Activated CD8-positive, alpha-beta memory T cell treated with anti-CD3 and anti-CD28 coated beads, Interleukin-2, amount 10 ng/mL, durations not matched to agents 7 days and 5 days (primary cell): ENCODE measurements around the gene CSDE1. TPM values are rescaled to one million over a fixed set of nuclear protein-coding genes. Genes with fewer than 3 reads are reported as not detected.

ENCODE experiments used
- ATAC-seq: fragments of 150-1000 bp; cut with Tn5 transposase; one replicate; pipeline ENCODE4 v1.10.0; 2021; ENCODE audit warnings: moderate library complexity
- CTCF ChIA-PET: fragments of 350-600 bp; sonication (Branson Sonifier 250); formaldehyde crosslinking; loops from one replicate; lab custom pipeline; 2021; ENCODE audit warnings: antibody characterized with exemption; lab: Charles Lee
- DNase-seq: peaks from one replicate; pipeline ENCODE4 v3.0.0-alpha.2; 2020
- H3K27ac Mint-ChIP-seq: one replicate; pipeline ENCODE4 v1.8.0; 2021; ENCODE audit warnings: mild to moderate bottlenecking, mixed read lengths
- H3K27me3 Mint-ChIP-seq: one replicate; pipeline ENCODE4 v1.8.0; 2021; ENCODE audit warnings: mixed read lengths
- H3K36me3 Mint-ChIP-seq: one replicate; pipeline ENCODE4 v1.8.0; 2021; ENCODE audit warnings: mild to moderate bottlenecking, mixed read lengths
- H3K4me1 Mint-ChIP-seq: one replicate; pipeline ENCODE4 v1.8.0; 2021; ENCODE audit warnings: mixed read lengths
- H3K4me3 Mint-ChIP-seq: one replicate; pipeline ENCODE4 v1.8.0; 2021; ENCODE audit warnings: mild to moderate bottlenecking, moderate library complexity, mixed read lengths
- H3K9me3 Mint-ChIP-seq: one replicate; pipeline ENCODE4 v1.8.0; 2022; ENCODE audit warnings: low read depth, mixed read lengths
- total RNA-seq, 2 experiments: library from RNA; stranded (reverse); gene quantifications; one replicate each; pipeline ENCODE4 v1.2.3, GENCODE V29; 2021

CSDE1 gene
- total RNA-seq, 2 experiments from 2014 or later, result 331 to 410 TPM

DNA sequence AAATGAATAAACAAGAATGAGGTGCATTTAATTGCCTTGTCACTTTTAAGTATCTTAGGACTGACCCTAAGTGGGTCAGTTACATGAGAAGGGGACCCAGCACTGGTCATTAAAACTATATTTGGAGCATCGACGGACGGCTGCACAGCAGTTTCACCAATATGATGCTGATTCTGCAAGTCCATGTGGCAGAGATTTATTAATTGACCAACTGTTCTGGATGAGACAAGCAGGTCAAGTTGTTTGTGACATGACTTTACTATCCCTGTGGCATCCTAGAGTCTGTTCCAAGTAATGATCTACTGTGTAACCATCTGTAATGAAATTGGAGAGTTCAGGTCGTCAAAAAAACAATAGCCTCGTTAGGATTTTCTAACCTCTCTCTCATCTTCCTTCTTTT lies 71.9 kb downstream of the CSDE1 start:
- peaks cover 47% of the 10 kb centered on the region for H3K27me3 Mint-ChIP-seq

GRCh38 chr1:114677691-114678090 lies 80.1 kb downstream of the CSDE1 start:
- Mint-ChIP-seq H3K36me3 (no peaks in the 10 kb centered on the region), H3K4me3 (no peak overlapping the region), H3K9me3 (no peaks in the 10 kb centered on the region), H3K27me3 (peaks cover 55% of the 10 kb centered on the region), H3K4me1 (no peaks in the 10 kb centered on the region), H3K27ac (no peak overlapping the region)
- ATAC-seq (no peak), DNase-seq (no peak)
- CTCF ChIA-PET, result no interaction called here

More for the DNA sequence above, 71.9 kb downstream of the CSDE1 start:
- Mint-ChIP-seq H3K36me3 (no peaks in the 10 kb centered on the region), H3K4me3 (no peak overlapping the region), H3K27ac (no peak overlapping the region), H3K4me1 (no peaks in the 10 kb centered on the region), H3K9me3 (no peaks in the 10 kb centered on the region)
- CTCF ChIA-PET, result no interaction called here
- ATAC-seq (no peak), DNase-seq (no peak)

DNA sequence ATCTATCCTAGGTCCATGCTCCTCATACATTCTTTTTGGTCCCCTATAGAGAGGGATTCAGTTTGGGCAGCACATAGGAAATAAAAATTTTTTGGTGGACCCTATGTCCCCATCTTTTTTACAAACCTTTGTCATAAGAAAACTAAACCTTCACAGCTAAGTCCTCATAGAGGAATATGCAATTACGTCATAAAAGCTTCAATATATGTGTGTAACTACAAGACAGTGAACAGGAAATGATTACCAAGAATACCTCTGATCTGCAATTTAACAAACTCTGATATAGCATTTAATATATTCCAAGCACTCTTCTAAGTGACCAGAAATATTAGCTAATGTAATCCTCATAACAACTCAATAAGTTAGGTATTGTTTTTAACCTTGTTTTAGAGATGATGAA lies 81.7 kb downstream of the CSDE1 start:
- peaks cover 56% of the 10 kb centered on the region for H3K27me3 Mint-ChIP-seq
- no peaks in the 10 kb centered on the region for H3K9me3 Mint-ChIP-seq
- H3K4me3 Mint-ChIP-seq, result no peak overlapping the region
- H3K27ac Mint-ChIP-seq, result no peak overlapping the region
- DNase-seq (no peak), ATAC-seq (no peak)
- no peaks in the 10 kb centered on the region for H3K4me1 Mint-ChIP-seq
- H3K36me3 Mint-ChIP-seq, result no peaks in the 10 kb centered on the region
- CTCF ChIA-PET, result no interaction called here

GRCh38 chr1:114671939-114672275 lies 85.9 kb downstream of the CSDE1 start:
- H3K27ac Mint-ChIP-seq, result no peak overlapping the region
- no peaks in the 10 kb centered on the region for H3K9me3 Mint-ChIP-seq
- no peaks in the 10 kb centered on the region for H3K36me3 Mint-ChIP-seq
- no peak overlapping the region for H3K4me3 Mint-ChIP-seq
- DNase-seq, result no peak
- H3K27me3 Mint-ChIP-seq, result peaks cover 44% of the 10 kb centered on the region
- ATAC-seq, result no peak
- CTCF ChIA-PET, result interaction anchor here (0.8 to 1.9 kb wide), 2 partner anchors 325 to 389 kb away, joined by 3 to 4 read pairs; no protein-coding TSS in a partner anchor
- H3K4me1 Mint-ChIP-seq, result peaks cover 12% of the 10 kb centered on the region

GRCh38 chr1:114671011-114671938 lies 86.5 kb downstream of the CSDE1 start:
- DNase-seq, result no peak
- Mint-ChIP-seq H3K4me3 (no peak overlapping the region), H3K27ac (no peak overlapping the region), H3K9me3 (no peaks in the 10 kb centered on the region), H3K36me3 (no peaks in the 10 kb centered on the region), H3K4me1 (peaks cover 12% of the 10 kb centered on the region), H3K27me3 (peaks cover 44% of the 10 kb centered on the region)
- CTCF ChIA-PET, result interaction anchor here (1.0 to 1.9 kb wide), 4 partner anchors 42 to 693 kb away, joined by 3 to 4 read pairs (median 3); no protein-coding TSS in a partner anchor
- no peak for ATAC-seq

DNA sequence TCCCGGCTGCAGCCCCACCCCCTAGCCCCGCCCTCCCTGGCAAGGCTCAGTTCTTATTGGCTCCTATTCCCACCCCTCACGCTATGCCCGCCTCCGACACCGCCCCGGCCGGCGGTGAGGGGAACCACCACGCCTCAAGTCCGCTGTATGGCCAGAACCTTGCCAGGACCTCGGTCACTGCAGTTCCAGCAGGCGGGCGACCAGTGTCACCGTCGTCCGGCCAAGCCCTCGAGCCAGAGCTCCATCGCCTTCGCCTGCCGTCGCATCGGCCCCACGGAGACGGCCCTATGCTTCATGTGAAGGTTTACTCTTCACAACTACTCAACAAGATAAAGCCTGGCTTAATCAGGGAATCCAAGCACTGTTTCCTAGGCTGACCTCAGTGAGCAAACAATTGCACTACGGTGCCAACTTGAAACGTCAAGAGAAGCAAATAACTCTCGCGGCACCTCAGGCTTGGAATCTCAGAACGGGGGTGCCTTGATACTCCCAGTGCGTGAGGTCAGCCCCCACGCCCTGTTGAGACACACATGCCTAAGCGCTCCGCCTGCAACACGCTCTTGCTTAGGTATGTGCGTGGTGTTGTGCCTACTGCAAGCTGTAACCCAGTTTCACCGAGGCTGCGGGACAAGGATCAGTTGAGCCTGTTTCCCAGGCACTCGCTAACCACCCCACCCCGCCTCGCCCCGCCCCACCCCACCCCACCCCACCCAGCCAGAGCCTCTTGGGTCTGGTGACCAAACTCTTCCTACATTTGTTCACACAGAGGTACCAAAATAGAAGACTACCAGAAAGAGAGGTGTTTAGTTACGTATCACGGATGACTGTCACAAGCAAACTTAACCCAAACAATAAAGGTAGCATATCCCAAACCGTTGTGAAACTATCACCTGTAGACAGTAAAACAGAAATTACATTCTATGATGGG lies 87.4 kb downstream of the CSDE1 start:
- Mint-ChIP-seq H3K36me3 (no peaks in the 10 kb centered on the region), H3K4me3 (peak overlapping the region; percentile 89), H3K9me3 (no peaks in the 10 kb centered on the region), H3K4me1 (peaks cover 12% of the 10 kb centered on the region), H3K27ac (peak overlapping the region; percentile 52), H3K27me3 (peaks cover 43% of the 10 kb centered on the region)
- DNase-seq, result peak; percentile 91
- CTCF ChIA-PET, result interaction anchor here (0.9 to 1.3 kb wide), 5 partner anchors 43 to 692 kb away, joined by 3 to 5 read pairs (median 3); partner anchors contain the start of gene NRAS
- peak; percentile 98 for ATAC-seq

- ATAC-seq, result peak; percentile 70
- Mint-ChIP-seq H3K4me3 (peak within 1 kb of the TSS; percentile 89), H3K4me1 (peaks cover 12% of the 10 kb centered on the region), H3K9me3 (no peaks in the 10 kb centered on the region), H3K27ac (peak within 1 kb of the TSS; percentile 52), H3K36me3 (no peaks in the 10 kb centered on the region), H3K27me3 (peaks cover 38% of the 10 kb centered on the region)
- CTCF ChIA-PET, result interaction anchor here (0.7 to 1.3 kb wide), 3 partner anchors 47 to 328 kb away, joined by 3 to 5 read pairs (median 4); partner anchors contain the start of gene NRAS
- no peak for DNase-seq
These were observed 88.2 kb downstream of the CSDE1 start, which contains the start of gene DENND2C for GRCh38 chr1:114669562-114670082. TSS of gene DENND2C (minus strand) at chr1:114670049. CDS start at chr1:114625984, 44,065 bp downstream.

GRCh38 chr1:114668784-114669561 lies 88.8 kb downstream of the CSDE1 start:
- H3K36me3 Mint-ChIP-seq, result no peaks in the 10 kb centered on the region
- H3K27me3 Mint-ChIP-seq, result peaks cover 33% of the 10 kb centered on the region
- CTCF ChIA-PET, result interaction anchor here (0.7 to 1.3 kb wide), 4 partner anchors 47 to 327 kb away, joined by 3 to 5 read pairs (median 4); partner anchors contain the start of gene NRAS
- ATAC-seq (no peak), DNase-seq (no peak)
- H3K4me3 Mint-ChIP-seq, result peak overlapping the region; percentile 89
- H3K27ac Mint-ChIP-seq, result no peak overlapping the region
- H3K4me1 Mint-ChIP-seq, result peaks cover 12% of the 10 kb centered on the region
- no peaks in the 10 kb centered on the region for H3K9me3 Mint-ChIP-seq

GRCh38 chr1:114668373-114668772 lies 89.4 kb downstream of the CSDE1 start:
- no peak for ATAC-seq
- H3K4me3 Mint-ChIP-seq, result no peak overlapping the region

DNA sequence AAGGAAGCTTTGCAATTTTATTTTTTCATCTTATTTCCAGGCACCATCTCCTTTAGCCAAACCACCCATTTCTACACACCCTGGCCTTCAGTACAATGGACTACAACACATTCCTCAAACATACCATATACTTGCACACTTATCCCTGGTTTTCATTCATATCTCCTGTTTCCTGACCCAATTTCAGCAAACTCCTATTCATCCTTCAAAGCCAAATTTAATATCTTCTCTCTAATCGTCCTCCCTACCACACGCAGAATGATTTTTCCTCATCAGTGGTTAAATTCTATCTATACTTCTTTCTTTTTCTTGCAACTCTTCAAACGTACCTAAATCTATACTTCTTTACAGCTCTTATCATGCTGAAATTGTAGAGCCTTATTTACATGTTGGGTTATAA lies 90.8 kb downstream of the CSDE1 start:
- peaks cover 12% of the 10 kb centered on the region for H3K4me1 Mint-ChIP-seq
- no peak for ATAC-seq
- no peaks in the 10 kb centered on the region for H3K9me3 Mint-ChIP-seq
- no peak for DNase-seq
- no peak overlapping the region for H3K27ac Mint-ChIP-seq
- no peak overlapping the region for H3K4me3 Mint-ChIP-seq
- H3K27me3 Mint-ChIP-seq, result peaks cover 28% of the 10 kb centered on the region
- H3K36me3 Mint-ChIP-seq, result no peaks in the 10 kb centered on the region
- CTCF ChIA-PET, result interaction anchor here (1.4 kb wide), 1 partner anchor 320 kb away, joined by 6 read pairs; no protein-coding TSS in a partner anchor

More at GRCh38 chr1:114668373-114668772, 89.4 kb downstream of the CSDE1 start:
- peaks cover 31% of the 10 kb centered on the region for H3K27me3 Mint-ChIP-seq
- H3K27ac Mint-ChIP-seq, result no peak overlapping the region
- CTCF ChIA-PET, result interaction anchor here (1.1 kb wide), 1 partner anchor 156 kb away, joined by 3 read pairs; no protein-coding TSS in a partner anchor
- H3K4me1 Mint-ChIP-seq, result peaks cover 12% of the 10 kb centered on the region
- no peaks in the 10 kb centered on the region for H3K9me3 Mint-ChIP-seq
- no peak for DNase-seq
- H3K36me3 Mint-ChIP-seq, result no peaks in the 10 kb centered on the region
